HCT116 (cell line): ENCODE measurements around the gene VEGFD. TPM values are rescaled to one million over a fixed set of nuclear protein-coding genes. Genes with fewer than 3 reads are reported as not detected.

Source experiments
- ATAC-seq: fragments of 200-7000 bp; cut with Tn5 transposase; 2 replicates; pipeline ENCODE4 v1.9.1; 2020; ENCODE audit warnings: mild to moderate bottlenecking, moderate library complexity
- BruUV-seq: library from RNA; stranded (reverse); fragments of 400-500 nt; replicated peaks from 2 replicates; lab custom pipeline; 2021; lab: Mats Ljungman, UMichigan
- CTCF ChIA-PET: fragments of 300-600 bp; sonication (Branson Sonifier 250); formaldehyde crosslinking; loops from one replicate; lab custom pipeline; 2021; ENCODE audit warnings: antibody characterized with exemption; lab: Charles Lee
- POLR2A ChIA-PET: fragments of 300-600, 350-600 bp; sonication (Branson Sonifier 250); formaldehyde crosslinking; loops from one replicate; lab custom pipeline; 2021; ENCODE audit warnings: antibody characterized with exemption; lab: Charles Lee
- RAD21 ChIA-PET, 2 experiments: fragments of 300-600 bp; sonication (Branson Sonifier 250); formaldehyde crosslinking; loops; one replicate each; lab custom pipeline; 2023; ENCODE audit warnings: low total read pairs in 2 of 2; ENCODE audit not compliant: uncharacterized antibody in 2 of 2, unreplicated experiment in 2 of 2, low non-redundant PET in 1 of 2; lab: Charles Lee
- DNase-seq: peaks from one replicate; pipeline ENCODE4 v3.0.0-alpha.2; 2010; ENCODE audit warnings: low read depth, low spot score
- H2AFZ ChIP-seq: fragments of 200-600 bp; shearing (Covaris generic), sonication (generic); 2 replicates; pipeline ENCODE4 v1.6.1; 2017; ENCODE audit warnings: low read depth, mixed run types, mixed read lengths, antibody characterized with exemption, low read length; ENCODE audit not compliant: poor library complexity, severe bottlenecking
- H3K27ac ChIP-seq: 2 replicates; pipeline ENCODE4 v1.5.1; 2012; ENCODE audit warnings: low read depth, low read length
- H3K27me3 ChIP-seq: fragments of 200-600 bp; sonication (generic); 2 replicates; pipeline ENCODE4 v1.6.1; 2016; ENCODE audit warnings: mixed run types, low read length, mixed read lengths; ENCODE audit not compliant: insufficient read depth
- H3K36me3 ChIP-seq, 2 experiments: fragments of 200-500 bp in 1 of 2; fragments of 200-600 bp in 1 of 2; sonication (Bioruptor generic) in 1 of 2; sonication (generic) in 1 of 2; 2 replicates each; pipeline versions ENCODE4 v1.5.1 to v1.6.1; 2014 to 2016; ENCODE audit warnings: low read length in 2 of 2, inconsistent platforms in 1 of 2, mixed read lengths in 1 of 2, mixed run types in 1 of 2; ENCODE audit not compliant: insufficient read depth in 2 of 2, control insufficient read depth in 1 of 2
- H3K4me1 ChIP-seq, 2 experiments: fragments of 200-600 bp in 1 of 2; sonication (generic) in 1 of 2; 2 replicates each; pipeline versions ENCODE4 v1.5.1 to v1.6.1; 2012 to 2017; ENCODE audit warnings: low read length in 2 of 2, inconsistent platforms in 1 of 2, mild to moderate bottlenecking in 1 of 2, mixed read lengths in 1 of 2, mixed run types in 1 of 2, moderate library complexity in 1 of 2; ENCODE audit not compliant: insufficient read depth in 2 of 2, control insufficient read depth in 1 of 2
- H3K4me2 ChIP-seq: fragments of 200-600 bp; sonication (generic); 2 replicates; pipeline ENCODE4 v1.6.1; 2017; ENCODE audit warnings: mixed run types, low read length, mixed read lengths
- H3K4me3 ChIP-seq, 2 experiments: fragments of 200-600 bp in 1 of 2; sonication (generic) in 1 of 2; replicated peaks in 1 of 2; 2 replicates each; pipeline ENCODE4 v1.5.1; 2011 to 2016; ENCODE audit warnings: low read length in 2 of 2, control low read depth in 1 of 2, low read depth in 1 of 2, mild to moderate bottlenecking in 1 of 2, mixed read lengths in 1 of 2, mixed run types in 1 of 2
- H3K79me2 ChIP-seq: fragments of 200-600 bp; sonication (generic); 2 replicates; pipeline ENCODE4 v1.6.1; 2017; ENCODE audit warnings: mild to moderate bottlenecking, mixed run types, low read length, moderate library complexity, mixed read lengths; ENCODE audit not compliant: insufficient read depth
- H3K9ac ChIP-seq: fragments of 200-600 bp; sonication (generic); 2 replicates; pipeline ENCODE4 v1.6.1; 2016; ENCODE audit warnings: low read length, mixed read lengths
- H3K9me2 ChIP-seq: fragments of 200-600 bp; sonication (generic), shearing (Covaris generic); 2 replicates; pipeline ENCODE4 v1.6.1; 2017; ENCODE audit warnings: mixed run types, mild to moderate bottlenecking, moderate library complexity; ENCODE audit not compliant: insufficient read depth
- H3K9me3 ChIP-seq, 2 experiments: fragments of 200-500 bp in 1 of 2; fragments of 200-600 bp in 1 of 2; sonication (Bioruptor generic) in 1 of 2; sonication (generic) in 1 of 2; 2 replicates each; pipeline ENCODE4 v1.6.1; 2014 to 2017; ENCODE audit warnings: low read length in 2 of 2, mixed read lengths in 2 of 2, inconsistent platforms in 1 of 2, low read depth in 1 of 2, mild to moderate bottlenecking in 1 of 2, mixed run types in 1 of 2, moderate library complexity in 1 of 2; ENCODE audit not compliant: control insufficient read depth in 1 of 2, insufficient read depth in 1 of 2
- H4K20me1 ChIP-seq: fragments of 200-600 bp; sonication (generic), shearing (Covaris generic); 2 replicates; pipeline ENCODE4 v1.6.1; 2017; ENCODE audit warnings: mixed run types, mild to moderate bottlenecking, moderate library complexity; ENCODE audit not compliant: insufficient read depth
- CEBPB ChIP-seq: IDR thresholded peaks from 2 replicates; pipeline ENCODE4 v1.6.1; 2012; ENCODE audit warnings: low read depth
- EZH2 ChIP-seq: fragments of 200-600 bp; sonication (generic); IDR thresholded peaks from 2 replicates; pipeline ENCODE4 v1.6.1; 2017; ENCODE audit warnings: antibody characterized with exemption, mixed run types
- EZH2phosphoT487 ChIP-seq: fragments of 200-600 bp; IDR thresholded peaks from 2 replicates; pipeline ENCODE4 v1.6.1; 2018; ENCODE audit warnings: antibody characterized with exemption, borderline replicate concordance
- JUND ChIP-seq: IDR thresholded peaks from 2 replicates; pipeline ENCODE4 v1.6.1; 2012
- POLR2A ChIP-seq: IDR thresholded peaks from 2 replicates; pipeline ENCODE4 v1.7.0; 2011; ENCODE audit warnings: borderline replicate concordance; ENCODE audit not compliant: insufficient read depth, insufficient read length; ENCODE audit errors: extremely low read depth
- POLR2AphosphoS5 ChIP-seq: IDR thresholded peaks from 2 replicates; pipeline ENCODE4 v1.6.1; 2011; ENCODE audit warnings: mild to moderate bottlenecking, low read depth, low read length, moderate library complexity
- RAD21 ChIP-seq: IDR thresholded peaks from 2 replicates; pipeline ENCODE4 v1.6.1; 2012; ENCODE audit warnings: low read depth, mild to moderate bottlenecking
- SIN3A ChIP-seq: IDR thresholded peaks from 2 replicates; pipeline ENCODE4 v1.6.1; 2012; ENCODE audit warnings: low read depth
- SP1 ChIP-seq: IDR thresholded peaks from 2 replicates; pipeline ENCODE4 v1.6.1; 2012; ENCODE audit warnings: low read depth
- ZNF274 ChIP-seq: fragments of 200-500 bp; sonication (Bioruptor generic); IDR thresholded peaks from 2 replicates; pipeline ENCODE4 v1.6.1; 2014; ENCODE audit warnings: mild to moderate bottlenecking, low read depth, low read length, inconsistent platforms
- intact Hi-C: fragments of 100-400 bp; cut with micrococcal nuclease; formaldehyde crosslinking; loops from 2 replicates; pipeline ENCODE4 v1.10.0; 2022
- total RNA-seq: library from RNA; stranded (reverse); gene quantifications from one replicate; pipeline ENCODE4 v1.2.1, GENCODE V29; 2021; ENCODE audit not compliant: unreplicated experiment
- TF ChIP-seq, protein P1 (sequence below): IDR thresholded peaks from 2 replicates; pipeline ENCODE4 v1.6.1; 2011; ENCODE audit warnings: mild to moderate bottlenecking, low read length, moderate library complexity; ENCODE audit not compliant: insufficient replicate concordance; ENCODE audit errors: extremely low read depth
- TF ChIP-seq, protein P2 (sequence below): IDR thresholded peaks from 2 replicates; pipeline ENCODE4 v1.6.1; 2012
- TF ChIP-seq, protein P3 (sequence below): IDR thresholded peaks from 2 replicates; pipeline ENCODE4 v1.6.1; 2012; ENCODE audit warnings: low read depth
- TF ChIP-seq, protein P4 (sequence below): IDR thresholded peaks from 2 replicates; pipeline ENCODE4 v1.6.1; 2012

VEGFD gene
- total RNA-seq, 1 experiment from 2014 or later: 0.37 TPM

DNA sequence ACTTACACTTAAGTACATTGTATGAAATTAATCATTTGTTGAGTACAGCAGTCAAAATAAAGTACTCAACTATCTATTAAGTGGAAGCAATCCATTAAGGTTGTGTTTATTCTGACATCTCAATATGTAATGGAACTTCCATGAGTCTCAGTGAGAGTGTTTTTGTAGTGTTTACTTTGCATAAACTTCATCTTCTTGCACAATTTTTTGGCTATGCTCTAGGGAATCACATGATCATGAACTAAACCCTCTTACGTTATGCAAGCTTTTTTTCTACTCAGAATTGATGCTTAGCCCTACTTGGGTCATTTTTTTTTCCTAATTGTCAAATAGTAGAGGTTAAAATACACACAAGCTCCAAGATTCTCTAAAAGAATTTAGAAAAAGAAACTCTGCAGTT is 27.8 kb downstream of the VEGFD start:
- Histone ChIP-seq H3K4me3 (no peak overlapping the region), H3K4me1 (no peaks in the 10 kb centered on the region), H3K27me3 (no peaks in the 10 kb centered on the region), H3K9me3 (no peaks in the 10 kb centered on the region), H3K27ac (no peak overlapping the region), H3K9ac (no peak overlapping the region), H3K4me2 (no peak overlapping the region), H3K9me2 (no peaks in the 10 kb centered on the region), H2AFZ (no peak overlapping the region), H3K79me2 (no peaks in the 10 kb centered on the region), H4K20me1 (no peaks in the 10 kb centered on the region), H3K36me3 (no peaks in the 10 kb centered on the region)
- intact Hi-C loops: no loop called here
- no peak for ATAC-seq
- CTCF ChIA-PET: no interaction called here
- no TSS peak for BruUV-seq
- TF ChIP-seq EZH2phosphoT487: no peak
- TF ChIP-seq RAD21: no peak
- TF ChIP-seq, protein P1, sequence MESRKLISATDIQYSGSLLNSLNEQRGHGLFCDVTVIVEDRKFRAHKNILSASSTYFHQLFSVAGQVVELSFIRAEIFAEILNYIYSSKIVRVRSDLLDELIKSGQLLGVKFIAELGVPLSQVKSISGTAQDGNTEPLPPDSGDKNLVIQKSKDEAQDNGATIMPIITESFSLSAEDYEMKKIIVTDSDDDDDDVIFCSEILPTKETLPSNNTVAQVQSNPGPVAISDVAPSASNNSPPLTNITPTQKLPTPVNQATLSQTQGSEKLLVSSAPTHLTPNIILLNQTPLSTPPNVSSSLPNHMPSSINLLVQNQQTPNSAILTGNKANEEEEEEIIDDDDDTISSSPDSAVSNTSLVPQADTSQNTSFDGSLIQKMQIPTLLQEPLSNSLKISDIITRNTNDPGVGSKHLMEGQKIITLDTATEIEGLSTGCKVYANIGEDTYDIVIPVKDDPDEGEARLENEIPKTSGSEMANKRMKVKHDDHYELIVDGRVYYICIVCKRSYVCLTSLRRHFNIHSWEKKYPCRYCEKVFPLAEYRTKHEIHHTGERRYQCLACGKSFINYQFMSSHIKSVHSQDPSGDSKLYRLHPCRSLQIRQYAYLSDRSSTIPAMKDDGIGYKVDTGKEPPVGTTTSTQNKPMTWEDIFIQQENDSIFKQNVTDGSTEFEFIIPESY: no peak
- TF ChIP-seq SIN3A: no peak
- no peak for TF ChIP-seq JUND
- TF ChIP-seq POLR2AphosphoS5: no peak
- TF ChIP-seq, protein P2, sequence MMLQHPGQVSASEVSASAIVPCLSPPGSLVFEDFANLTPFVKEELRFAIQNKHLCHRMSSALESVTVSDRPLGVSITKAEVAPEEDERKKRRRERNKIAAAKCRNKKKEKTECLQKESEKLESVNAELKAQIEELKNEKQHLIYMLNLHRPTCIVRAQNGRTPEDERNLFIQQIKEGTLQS: no peak
- TF ChIP-seq, protein P3, sequence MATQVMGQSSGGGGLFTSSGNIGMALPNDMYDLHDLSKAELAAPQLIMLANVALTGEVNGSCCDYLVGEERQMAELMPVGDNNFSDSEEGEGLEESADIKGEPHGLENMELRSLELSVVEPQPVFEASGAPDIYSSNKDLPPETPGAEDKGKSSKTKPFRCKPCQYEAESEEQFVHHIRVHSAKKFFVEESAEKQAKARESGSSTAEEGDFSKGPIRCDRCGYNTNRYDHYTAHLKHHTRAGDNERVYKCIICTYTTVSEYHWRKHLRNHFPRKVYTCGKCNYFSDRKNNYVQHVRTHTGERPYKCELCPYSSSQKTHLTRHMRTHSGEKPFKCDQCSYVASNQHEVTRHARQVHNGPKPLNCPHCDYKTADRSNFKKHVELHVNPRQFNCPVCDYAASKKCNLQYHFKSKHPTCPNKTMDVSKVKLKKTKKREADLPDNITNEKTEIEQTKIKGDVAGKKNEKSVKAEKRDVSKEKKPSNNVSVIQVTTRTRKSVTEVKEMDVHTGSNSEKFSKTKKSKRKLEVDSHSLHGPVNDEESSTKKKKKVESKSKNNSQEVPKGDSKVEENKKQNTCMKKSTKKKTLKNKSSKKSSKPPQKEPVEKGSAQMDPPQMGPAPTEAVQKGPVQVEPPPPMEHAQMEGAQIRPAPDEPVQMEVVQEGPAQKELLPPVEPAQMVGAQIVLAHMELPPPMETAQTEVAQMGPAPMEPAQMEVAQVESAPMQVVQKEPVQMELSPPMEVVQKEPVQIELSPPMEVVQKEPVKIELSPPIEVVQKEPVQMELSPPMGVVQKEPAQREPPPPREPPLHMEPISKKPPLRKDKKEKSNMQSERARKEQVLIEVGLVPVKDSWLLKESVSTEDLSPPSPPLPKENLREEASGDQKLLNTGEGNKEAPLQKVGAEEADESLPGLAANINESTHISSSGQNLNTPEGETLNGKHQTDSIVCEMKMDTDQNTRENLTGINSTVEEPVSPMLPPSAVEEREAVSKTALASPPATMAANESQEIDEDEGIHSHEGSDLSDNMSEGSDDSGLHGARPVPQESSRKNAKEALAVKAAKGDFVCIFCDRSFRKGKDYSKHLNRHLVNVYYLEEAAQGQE: no peak
- no peak for TF ChIP-seq EZH2
- TF ChIP-seq POLR2A: no peak
- TF ChIP-seq, protein P4, sequence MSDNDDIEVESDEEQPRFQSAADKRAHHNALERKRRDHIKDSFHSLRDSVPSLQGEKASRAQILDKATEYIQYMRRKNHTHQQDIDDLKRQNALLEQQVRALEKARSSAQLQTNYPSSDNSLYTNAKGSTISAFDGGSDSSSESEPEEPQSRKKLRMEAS: no peak
- no peak for TF ChIP-seq SP1
- TF ChIP-seq ZNF274: no peak
- TF ChIP-seq CEBPB: no peak
- RAD21 ChIA-PET: no interaction called here
- POLR2A ChIA-PET: no interaction called here
- no peak for DNase-seq
